PC-3 (cell line): Measurements from ENCODE around the gene MAPK4.

ENCODE experiments used
- EZH2 ChIP-seq: fragments of 300-600 bp; sonication (generic); IDR thresholded peaks from one replicate; pipeline ENCODE4 v1.6.1; 2017; ENCODE audit warnings: antibody characterized with exemption, mild to moderate bottlenecking, low read length; ENCODE audit not compliant: unreplicated experiment
- TF ChIP-seq, protein P1 (sequence below): fragments of 300-600 bp; sonication (generic); conservative IDR thresholded peaks from 2 replicates; pipeline ENCODE4 v1.5.1; 2017; ENCODE audit warnings: antibody characterized with exemption, low read depth, mild to moderate bottlenecking, low read length

GRCh38 chr18:50679656-50680055 is 119.8 kb downstream of the MAPK4 start:
- no peak for TF ChIP-seq EZH2
- TF ChIP-seq, protein P1, sequence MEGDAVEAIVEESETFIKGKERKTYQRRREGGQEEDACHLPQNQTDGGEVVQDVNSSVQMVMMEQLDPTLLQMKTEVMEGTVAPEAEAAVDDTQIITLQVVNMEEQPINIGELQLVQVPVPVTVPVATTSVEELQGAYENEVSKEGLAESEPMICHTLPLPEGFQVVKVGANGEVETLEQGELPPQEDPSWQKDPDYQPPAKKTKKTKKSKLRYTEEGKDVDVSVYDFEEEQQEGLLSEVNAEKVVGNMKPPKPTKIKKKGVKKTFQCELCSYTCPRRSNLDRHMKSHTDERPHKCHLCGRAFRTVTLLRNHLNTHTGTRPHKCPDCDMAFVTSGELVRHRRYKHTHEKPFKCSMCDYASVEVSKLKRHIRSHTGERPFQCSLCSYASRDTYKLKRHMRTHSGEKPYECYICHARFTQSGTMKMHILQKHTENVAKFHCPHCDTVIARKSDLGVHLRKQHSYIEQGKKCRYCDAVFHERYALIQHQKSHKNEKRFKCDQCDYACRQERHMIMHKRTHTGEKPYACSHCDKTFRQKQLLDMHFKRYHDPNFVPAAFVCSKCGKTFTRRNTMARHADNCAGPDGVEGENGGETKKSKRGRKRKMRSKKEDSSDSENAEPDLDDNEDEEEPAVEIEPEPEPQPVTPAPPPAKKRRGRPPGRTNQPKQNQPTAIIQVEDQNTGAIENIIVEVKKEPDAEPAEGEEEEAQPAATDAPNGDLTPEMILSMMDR = no peak
